Measurements from ENCODE around the gene LINS1.
A peak's percentile ranks its signal among the peaks of the same experiment; 100 is the strongest.
"Not testable (repeated sequence)": the region's sequence is repeated elsewhere in the genome, so short reads cannot be mapped to it uniquely, and the experiment has no call there.

The LINS1 gene

DNA sequence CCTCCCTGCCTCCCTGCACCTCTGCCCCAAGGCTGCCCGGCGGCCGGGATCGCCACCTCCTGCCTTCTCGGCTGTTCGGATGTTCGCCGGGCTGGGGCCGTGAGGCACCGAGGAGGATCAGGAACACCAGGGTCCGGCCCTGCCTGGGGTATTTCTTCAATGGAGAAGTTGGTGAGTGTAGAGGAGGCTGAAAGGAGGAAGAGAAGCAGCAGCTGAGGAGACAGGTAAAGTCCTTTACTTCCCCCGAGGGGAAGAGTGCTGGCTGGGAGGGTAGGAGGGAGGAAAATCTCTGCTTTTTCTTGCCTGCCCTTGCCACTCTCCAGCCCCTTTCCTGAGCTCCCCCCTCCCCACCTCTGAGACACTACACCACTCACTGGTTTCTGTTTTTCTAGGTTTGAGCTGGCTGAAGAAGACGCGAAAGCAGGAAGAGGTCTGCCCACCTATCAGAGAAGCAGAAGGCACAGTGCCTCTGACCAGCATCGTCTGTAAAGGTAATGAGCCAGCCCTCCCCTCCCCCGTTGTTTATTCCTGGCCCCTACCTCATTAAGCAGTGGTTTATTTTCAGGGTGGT lies 924 bp upstream of the LINS1 start:
- DNase-seq (ENCODE audit: low read depth), result peak; percentile 41

DNA sequence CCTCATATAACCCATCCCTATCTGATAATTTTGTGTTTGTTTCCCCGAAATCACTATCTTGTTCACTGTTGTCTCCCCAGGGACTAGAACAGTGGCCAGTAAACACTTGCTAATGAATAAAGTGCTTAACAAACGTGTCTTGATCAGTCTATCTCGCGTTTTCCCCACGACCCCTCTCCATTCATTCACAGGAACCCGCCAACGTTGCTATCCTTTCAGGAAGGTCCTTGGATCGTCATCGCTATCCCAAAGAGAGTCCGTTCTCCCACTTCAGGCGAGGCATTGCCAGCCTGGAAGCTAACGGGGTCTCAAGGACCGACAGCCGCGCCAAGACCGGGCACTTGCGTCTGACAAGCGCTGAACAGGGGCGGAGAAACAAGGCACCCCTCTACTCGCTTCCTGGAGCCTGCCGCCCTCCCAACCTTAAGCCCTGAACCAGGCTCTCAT lies 344 bp downstream of the LINS1 start:
- DNase-seq (ENCODE audit: low read depth), result no peak

DNA sequence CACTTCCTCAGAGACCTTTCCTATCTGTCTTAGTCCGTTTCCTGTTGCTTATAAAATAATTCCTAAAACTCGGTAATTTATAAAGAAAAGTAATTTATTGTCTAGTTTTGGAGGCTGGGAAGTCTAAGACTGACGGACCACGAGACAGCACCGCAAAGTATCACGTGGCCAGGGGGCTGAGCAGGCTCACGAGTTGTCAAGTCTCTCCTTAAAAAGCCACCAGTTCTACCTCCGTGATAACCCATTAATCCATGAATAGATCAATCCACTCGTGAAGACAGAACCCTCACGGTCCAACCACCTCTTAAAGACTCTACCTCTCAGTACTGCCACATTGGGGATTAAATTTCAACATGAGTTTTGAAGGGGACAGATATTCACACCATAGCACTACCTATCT lies 821 bp downstream of the LINS1 start:
- DNase-seq (ENCODE audit: low read depth), result peak; percentile 9

DNA sequence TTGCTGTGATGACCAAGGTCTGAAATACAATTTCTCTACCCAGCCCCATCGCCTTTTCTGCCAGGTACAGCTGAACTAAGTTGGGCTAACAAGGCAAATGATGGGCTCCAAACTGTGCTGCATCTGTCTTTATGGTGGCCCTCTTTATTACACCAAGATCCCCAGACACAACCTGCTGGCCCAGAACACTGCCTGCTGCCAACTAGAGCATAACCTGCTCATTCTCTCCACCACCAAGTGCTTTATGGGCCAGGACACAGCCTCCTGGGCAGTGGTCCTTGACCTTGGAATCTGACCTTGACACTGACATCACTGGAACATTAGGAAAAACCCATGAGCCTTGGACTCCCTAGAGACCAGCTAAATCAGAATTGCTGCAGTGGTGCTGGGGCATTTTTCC lies 3.3 kb downstream of the LINS1 start:
- no peak for DNase-seq (ENCODE audit: low read depth)

DNA sequence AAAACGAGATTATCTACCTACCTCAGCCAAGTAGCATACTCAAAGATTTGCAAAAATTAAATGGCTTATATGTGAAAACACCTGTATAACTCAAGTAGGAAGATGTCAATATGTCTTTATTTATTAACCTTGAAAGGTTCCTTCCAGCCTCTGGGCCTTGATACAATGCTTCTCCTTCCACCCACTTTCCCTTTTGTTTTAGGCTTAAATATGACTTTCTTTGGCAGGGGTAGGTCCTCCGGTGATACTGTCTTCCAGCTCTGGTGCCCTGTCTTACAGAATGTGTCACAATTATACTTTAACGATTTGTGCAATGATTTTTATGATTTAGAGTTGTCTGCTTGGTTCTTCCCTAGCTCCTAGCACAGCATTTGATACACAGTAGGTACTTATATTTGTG lies 4.1 kb downstream of the LINS1 start:
- DNase-seq (ENCODE audit: low read depth), result no peak

DNA sequence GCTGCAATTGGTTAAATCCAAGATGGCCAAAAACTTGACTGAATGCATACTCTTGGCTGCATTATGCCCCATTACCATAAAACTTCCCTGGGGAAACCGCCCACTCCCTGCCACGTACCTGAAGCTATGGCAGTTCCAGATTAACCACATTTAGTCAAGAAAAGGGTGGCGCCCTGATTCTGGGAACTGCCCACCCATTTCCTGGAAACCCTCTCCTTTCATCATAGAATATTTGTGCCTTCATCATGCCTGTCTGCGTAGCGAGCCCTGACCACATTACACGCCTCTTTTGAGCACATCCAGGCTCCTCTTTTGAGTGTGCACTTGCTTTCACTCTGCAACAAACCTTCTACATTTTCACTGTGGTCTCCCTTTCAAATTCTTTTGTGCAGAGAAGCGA lies 5.2 kb downstream of the LINS1 start:
- no peak for DNase-seq (ENCODE audit: low read depth)

DNA sequence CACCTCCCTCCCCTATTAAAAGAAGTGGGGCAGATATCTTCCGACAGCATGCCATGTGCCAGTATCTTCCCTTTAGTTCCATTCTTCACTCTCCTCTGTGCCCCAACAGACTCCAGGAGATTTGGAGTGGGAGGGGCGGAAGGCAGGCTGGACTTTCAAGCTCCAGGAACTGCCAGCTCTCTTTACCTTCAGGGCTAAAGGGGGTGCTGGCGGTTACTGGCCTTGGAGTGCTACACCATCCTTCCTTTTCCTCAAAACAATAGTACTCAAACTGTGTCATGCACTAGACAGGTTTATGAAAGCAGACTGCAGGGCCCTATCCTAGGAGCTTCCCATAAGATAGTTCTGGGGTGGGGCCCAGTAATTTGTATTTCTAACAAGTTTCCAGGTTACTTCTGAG lies 6.0 kb downstream of the LINS1 start:
- no peak for DNase-seq (ENCODE audit: low read depth)

DNA sequence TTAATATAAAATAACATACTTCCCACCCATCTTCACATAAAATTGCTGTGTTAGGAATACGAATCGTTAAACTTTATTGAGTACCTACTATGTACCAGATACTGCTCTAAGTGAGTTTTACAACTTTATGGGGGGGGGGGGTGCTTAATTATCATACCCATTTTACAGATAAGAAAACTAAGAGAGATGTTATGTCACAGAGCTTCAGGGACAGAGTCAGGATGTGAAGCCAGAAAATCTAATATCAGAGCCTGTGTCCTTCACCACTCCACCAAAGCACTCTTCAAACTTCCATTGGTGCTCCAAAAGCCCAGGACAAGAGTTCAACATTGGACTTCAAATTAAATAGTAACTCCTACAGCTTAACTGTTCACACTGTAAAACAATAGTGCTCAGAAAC lies 8.6 kb downstream of the LINS1 start:
- DNase-seq (ENCODE audit: low read depth), result no peak

DNA sequence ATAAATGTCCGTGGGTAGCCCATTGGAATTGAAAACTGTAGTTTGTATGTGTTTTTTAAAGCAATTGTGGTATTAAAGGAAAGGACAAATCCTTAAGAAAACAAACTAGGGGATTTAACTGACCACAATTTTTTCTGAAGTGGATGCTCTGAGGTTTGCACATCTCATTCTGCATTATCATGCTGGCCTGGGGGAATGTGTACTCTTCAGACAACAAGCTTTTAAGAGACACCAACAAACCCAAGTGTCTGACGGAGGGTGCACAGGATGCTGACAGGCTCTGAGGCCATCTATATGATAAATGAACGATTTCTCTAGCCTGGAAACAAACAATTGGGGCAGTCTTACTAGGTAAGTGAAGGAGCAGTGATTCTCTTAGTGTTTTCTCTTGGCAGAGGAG lies 9.1 kb downstream of the LINS1 start:
- DNase-seq (ENCODE audit: low read depth), result peak; percentile 68

DNA sequence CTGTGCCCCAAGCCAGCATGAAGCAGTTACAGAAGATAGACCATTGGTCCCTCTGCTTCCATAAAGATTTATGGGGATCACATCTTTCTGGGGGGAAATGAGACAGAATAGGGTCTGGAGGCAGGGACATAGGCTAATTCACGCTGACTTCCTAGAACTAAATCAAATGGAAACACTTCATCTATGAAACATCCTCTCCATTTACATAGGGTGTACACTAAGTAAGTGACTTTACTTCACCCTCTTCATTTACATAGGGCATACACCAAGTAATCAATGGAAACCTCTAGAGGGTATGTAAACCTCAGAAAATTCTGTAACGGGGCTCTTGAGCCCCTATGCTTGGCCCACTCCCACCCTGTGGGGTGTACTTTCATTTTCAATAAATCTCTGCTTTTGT lies 10.1 kb downstream of the LINS1 start:
- DNase-seq (ENCODE audit: low read depth), result no peak

DNA sequence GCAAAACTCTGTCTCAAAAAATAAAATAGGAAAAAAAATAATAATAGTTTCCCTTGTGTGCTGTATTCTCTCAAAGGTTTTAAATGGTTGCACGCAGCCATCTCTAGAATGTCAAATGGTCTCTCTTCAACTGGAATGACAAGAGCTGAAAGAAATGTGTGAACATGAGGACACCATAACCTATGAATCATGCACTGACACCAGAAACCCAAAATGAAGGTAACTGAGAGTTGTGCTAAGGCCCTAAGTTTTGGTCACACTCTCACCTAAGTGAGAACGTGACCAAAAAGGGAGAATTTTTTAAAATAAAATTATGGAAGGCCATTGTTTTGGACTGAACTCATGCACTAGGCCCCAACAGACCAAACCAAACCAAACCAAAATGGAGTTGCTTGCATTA lies 10.8 kb downstream of the LINS1 start:
- DNase-seq (ENCODE audit: low read depth), result not testable (repeated sequence)

DNA sequence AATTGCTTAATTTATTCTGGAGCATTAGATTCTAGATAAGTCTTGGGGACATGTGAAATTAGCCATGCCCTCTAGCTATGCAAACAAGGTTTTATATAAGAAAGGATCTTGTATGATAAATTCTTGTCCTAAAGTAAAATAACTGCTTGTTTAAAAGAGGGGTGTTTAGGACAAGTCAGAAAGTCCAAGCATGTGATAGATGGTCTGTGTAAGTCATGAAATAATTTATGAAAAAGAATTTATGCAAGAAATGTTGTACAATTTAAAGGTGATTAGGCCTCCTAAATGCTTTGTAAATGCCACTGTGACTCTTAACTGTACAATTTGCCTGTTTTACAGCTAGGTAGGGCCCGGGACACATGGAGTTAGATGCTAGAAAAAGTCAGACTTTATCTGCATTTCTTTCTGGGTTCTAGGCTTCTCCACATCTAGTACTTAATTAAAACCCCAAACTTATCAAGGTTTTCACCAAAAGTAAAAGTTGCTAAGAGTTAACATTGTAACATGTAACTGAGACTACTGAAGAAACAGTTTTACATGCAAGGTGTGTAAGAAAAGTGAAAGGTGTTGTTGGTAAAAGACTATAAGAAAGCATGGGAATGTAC lies 13.2 kb downstream of the LINS1 start:
- DNase-seq (ENCODE audit: low read depth), result no peak

DNA sequence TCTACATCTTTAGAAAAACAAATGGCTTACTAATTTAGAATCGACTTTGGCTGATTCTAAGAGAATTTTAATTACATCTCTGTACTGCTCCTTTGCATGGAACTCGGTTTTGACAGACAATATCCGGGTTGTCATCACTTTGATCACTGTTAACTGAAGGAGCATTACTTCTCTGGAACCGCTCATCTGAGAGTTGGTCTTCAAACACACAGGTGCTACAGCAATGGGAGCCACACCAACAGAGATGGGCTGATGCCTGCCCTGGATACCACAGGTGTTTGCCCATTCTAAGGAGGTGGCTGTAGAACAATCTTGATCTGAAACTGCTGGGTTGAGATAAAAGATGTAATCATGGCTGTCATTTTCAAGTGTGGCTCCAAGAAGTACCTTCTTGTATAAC lies 21.6 kb downstream of the LINS1 start:
- DNase-seq (ENCODE audit: low read depth), result no peak

DNA sequence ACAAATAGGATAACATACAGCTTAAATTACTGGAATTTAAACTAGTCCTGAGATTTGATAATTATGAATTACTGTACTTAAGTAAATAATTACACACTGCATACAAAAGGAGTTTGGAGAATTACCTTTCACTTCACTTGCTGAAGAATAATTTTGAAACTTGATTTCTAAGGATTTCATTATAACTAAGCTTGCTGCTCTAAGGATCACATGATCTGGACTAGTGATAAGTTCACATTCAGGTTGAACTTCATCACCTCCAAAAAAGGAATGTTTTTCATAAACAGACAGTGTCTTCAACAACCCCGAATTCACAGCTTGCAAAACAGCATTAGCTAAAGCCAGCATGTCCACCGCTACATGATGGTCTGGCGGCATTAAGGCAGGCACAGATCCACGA lies 28.5 kb downstream of the LINS1 start:
- DNase-seq (ENCODE audit: low read depth), result no peak

DNA sequence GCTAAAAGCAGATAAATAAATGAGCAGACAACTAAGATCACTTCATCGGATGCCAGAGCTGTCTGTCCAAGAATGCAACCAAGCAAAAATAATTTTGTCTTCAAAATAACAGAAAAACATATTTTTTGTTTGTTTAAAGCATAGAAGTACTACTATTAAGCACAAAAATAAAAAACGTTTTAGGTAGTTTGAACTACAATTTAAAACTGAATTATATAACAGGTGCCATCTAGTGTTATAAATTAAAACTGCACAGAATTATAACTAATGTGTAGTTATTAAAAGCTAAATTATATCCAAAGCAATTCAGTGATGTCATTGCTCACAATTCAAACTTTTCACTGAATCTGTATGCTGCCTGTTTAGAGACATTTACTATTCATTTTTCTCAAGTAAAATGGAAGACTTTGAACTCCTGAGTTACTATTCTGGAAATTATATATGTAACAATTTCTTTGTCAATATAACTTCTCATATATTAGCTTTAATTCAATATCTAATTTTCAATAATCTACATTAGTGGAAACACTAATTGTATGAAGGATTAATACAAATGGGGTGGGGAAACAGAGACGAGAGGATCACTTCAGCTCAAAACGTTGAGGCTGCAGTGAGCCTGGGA lies 29.5 kb downstream of the LINS1 start:
- DNase-seq (ENCODE audit: low read depth), result peak; percentile 15

DNA sequence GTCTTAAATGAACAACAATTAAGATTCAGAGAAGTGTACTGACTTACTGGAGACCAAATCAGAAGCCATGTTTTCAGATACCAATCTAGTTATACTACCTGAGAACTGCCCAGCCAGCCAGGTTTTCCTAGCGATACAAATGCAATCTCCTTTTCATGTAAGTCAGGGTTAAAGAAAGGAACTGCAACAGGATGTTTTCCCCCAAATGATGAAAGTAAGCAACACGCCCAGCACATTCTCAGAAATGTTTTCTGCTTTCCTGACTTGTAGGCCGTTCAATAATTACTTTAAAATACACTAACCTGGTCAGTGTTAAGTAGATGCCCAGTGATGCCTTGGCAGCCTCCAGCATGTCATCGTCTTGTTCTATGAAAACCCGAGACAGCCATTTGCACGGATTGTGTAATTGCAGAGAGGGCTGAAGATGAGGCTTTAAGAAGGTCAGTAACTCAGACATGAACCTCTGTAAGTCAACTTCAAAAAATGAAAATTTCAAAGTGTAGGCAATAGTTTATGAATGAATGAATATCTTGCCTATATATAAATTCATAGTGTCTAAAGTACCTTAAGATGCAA lies 30.3 kb downstream of the LINS1 start:
- DNase-seq (ENCODE audit: low read depth), result no peak

DNA sequence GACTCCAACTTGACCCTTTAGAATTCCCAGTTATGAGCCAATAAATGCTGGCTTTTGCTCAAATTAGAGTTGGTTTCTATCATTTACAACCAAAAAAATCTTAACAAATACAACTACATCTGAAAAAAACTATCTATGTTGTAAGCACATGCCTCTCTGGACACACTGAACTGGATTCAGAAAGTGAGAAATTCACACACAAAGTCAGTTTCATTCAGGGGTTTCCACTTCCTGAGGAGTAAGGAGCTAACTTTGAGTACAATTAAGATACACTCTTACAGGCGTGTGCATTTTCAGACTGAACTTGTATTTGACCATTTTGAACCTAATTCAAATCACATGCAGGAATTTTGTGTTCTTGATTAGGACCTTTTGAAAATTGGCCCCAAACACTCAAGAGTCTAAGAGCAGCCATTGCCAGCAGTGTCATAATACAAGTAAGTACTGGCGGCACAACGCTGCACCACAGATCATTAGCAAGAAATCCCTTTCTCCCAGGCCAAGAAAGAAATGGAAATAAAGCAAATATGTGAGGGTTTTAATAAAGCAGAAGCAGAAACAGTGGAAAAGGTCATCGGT lies 31.2 kb downstream of the LINS1 start:
- DNase-seq (ENCODE audit: low read depth), result no peak

DNA sequence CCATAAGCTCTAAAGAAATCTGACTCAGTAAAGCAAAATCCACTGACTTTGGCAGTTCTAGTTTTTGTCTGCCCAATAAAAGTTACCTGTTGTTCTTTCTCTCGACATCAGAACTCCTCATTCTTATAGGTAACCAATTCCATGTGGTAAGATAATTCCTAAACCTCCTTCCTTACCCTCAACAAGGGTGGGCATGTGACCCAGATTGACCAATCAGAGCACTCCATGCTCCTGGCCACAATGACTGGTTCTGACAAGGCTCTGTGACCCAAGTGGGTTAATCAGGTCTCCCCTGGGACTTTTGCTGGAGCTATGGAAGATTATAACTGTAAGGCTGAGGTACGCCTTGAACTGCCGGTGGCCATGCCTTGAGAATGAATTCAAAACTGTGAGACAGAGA lies 31.7 kb downstream of the LINS1 start:
- peak; percentile 23 for DNase-seq (ENCODE audit: low read depth)

DNA sequence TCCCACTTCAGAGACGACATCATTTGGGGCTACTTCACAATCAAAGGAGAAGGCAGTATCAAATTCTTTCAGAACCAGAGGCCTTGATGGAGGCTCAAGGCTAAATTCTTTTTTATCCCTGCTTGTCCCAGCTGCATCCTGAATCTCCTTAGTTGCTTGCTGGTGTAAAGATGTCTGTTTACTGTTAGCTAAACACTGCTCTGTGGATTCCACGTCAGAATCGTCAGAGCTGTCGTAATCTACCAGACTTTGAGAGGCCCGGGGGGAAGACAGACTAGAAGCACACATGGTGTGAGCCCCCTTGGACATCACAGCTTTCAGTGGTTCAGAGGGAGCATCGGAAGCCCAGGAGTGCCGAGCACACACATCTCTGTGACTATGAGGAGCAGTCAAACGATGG lies 32.6 kb downstream of the LINS1 start:
- no peak for DNase-seq (ENCODE audit: low read depth)

DNA sequence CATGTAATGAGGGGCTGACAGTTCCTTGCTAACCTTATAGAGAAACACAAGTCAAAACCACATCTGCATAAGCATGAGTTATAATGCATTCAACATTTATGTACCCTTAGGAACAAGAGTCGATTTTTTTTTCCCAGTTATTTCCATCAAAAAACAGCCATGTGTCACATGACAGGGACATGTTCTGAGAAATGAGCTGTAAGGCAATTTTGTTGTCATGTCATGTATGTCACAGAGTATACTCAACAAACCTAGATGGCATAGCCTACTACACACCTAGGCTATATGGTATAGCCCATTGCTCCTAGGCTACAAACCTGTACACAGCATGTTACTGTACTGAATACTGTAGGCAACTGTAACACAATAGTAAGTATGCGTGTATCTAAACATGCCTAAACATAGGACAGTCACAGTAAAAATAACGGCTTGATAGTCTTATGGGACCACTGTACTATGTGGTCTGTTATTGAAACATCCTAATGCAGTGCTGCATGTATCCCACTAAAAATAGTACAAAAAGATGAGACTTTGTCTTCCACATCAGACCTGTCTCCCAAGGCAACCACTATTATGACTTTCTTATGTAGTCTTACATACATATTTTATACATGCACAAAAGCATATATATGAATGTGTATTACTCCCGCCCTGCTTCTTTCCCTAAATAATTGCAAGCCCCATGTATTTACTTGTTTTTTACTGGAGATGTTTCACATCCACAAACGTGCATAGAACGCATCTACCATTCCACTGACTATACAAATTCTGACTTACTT lies 34.9 kb downstream of the LINS1 start:
- no peak for DNase-seq (ENCODE audit: low read depth)

DNA sequence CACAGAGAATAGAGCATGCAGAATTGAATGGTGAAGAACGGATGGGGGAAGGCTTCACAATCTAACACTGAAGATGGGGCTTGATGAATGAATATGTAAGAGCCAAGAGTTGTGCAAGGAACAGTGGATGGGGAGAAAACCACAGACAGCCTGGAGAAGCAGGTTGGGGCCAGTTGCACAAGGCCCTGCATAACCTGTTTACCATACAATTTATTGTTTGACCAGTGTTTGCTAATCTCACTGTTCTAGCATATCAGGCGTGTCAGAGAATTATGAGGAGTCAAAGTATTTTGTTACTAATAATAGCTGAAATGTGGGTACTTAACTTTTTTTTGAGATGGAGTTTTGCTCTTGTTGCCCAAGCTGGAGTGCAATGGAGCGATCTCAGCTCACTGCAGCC lies 36.4 kb downstream of the LINS1 start:
- no peak for DNase-seq (ENCODE audit: low read depth)

DNA sequence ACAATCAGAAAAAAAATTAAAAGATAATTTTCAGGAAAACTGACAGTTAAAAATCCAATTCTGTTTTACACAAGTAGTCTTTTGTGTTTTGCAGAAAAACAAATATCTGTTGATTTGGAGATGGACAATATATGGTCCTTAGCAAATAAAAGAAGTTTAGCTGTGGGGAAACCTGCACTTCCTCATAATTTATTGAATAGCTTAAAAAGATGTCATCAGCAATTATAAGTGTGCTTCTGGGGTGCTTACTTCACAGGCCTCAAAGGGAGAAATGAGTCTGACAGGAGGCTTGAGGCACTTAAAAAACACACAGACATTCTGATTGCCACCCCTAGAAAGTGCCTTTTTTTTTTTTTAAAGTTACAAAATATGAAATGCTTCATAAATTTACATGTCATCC lies 41.7 kb downstream of the LINS1 start:
- no peak for DNase-seq (ENCODE audit: low read depth)

Data from EH (cell line).